Right cardiac atrium (tissue), 5 donors: ENCODE data around the gene PLA2G6. TPM values are rescaled to one million over a fixed set of nuclear protein-coding genes. Genes with fewer than 3 reads are reported as not detected.

ENCODE experiments used
- ATAC-seq, 2 donors: fragments of 200-7000 bp; cut with Tn5 transposase; one replicate each; pipeline versions ENCODE4 v1.8.0 to v1.9.1; 2020; ENCODE audit warnings: moderate library complexity in 2 of 2, mild to moderate bottlenecking in 1 of 2
- DNase-seq, 3 donors: peaks; one replicate each; pipeline ENCODE4 v3.0.0-alpha.2; 2020
- H3K27ac ChIP-seq: one replicate; pipeline ENCODE4 v1.5.1; 2013; ENCODE audit warnings: mild to moderate bottlenecking, low read length, control low read depth, moderate library complexity
- H3K27me3 ChIP-seq: one replicate; pipeline ENCODE4 v1.6.1; 2013; ENCODE audit not compliant: control insufficient read depth, insufficient read depth
- H3K4me1 ChIP-seq: one replicate; pipeline ENCODE4 v1.6.1; 2013; ENCODE audit warnings: low read length; ENCODE audit not compliant: control insufficient read depth, insufficient read depth
- H3K4me3 ChIP-seq: one replicate; pipeline ENCODE4 v1.5.1; 2013; ENCODE audit warnings: low read length, control low read depth
- H3K9me3 ChIP-seq: one replicate; pipeline ENCODE4 v1.6.1; 2013; ENCODE audit warnings: low read length; ENCODE audit not compliant: control insufficient read depth
- WGBS: extraction: QIAGEN DNeasy Blood & Tissue Kit; methylation state at CpG from one replicate; pipeline ENCODE4 v1.1.7; 2013; 5-methylcytosine and 5-hydroxymethylcytosine counted together
- intact Hi-C, 4 donors: fragments of 100-400 bp; cut with DNase I; formaldehyde crosslinking; loops; one replicate each; pipeline versions ENCODE4 v1.11.0 to v1.14.0; 2022 to 2023
- polyA plus RNA-seq: library from polyadenylated mRNA; stranded (reverse); fragments of 200-250 nt; gene quantifications from one replicate; pipeline ENCODE4 v1.2.3, GENCODE V29; 2013
- total RNA-seq, 4 donors: library from RNA; stranded (reverse); fragmentation: NEBNext Ultra II Directional; extraction: Animal tissue kit (Norgen Biotek cat#: 25700); gene quantifications; one replicate each; pipeline ENCODE4 v1.2.1, GENCODE V29; 2021
- donor health status: healthy with polysubstance abuse.
- donor health status: DM: no; HTN: yes; CAD: no.
- donor health status: DM: no; HTN: no; CAD: no.
- donor health status: DM: no; HTN: yes; CAD: no; lungs with severe emphysema.
- donor health status: DM: yes; HTN: yes; CAD: no.

Gene PLA2G6
- total and polyA plus RNA-seq, 5 donors = 16.0 to 25.2 (median 16.4) TPM

- H3K27ac ChIP-seq = no peak overlapping the region
Measured at GRCh38 chr22:38221908-38222796, 40.5 kb upstream of the PLA2G6 start.

GRCh38 chr22:38221407-38221806 is 39.8 kb upstream of the PLA2G6 start:
- ATAC-seq (no peak), DNase-seq (no peak)
- Histone ChIP-seq H3K4me1 (peaks cover 10% of the 10 kb centered on the region), H3K27me3 (no peaks in the 10 kb centered on the region), H3K27ac (no peak overlapping the region), H3K4me3 (no peak overlapping the region), H3K9me3 (no peaks in the 10 kb centered on the region)
- WGBS = 93% methylated on average over 22 of the region's 22 CpGs
- intact Hi-C loops = loop anchor here in 1 of 4 donors (10.0 kb wide), 1 partner anchor 57 kb away; no protein-coding TSS in a partner anchor

More at GRCh38 chr22:38221908-38222796, 40.5 kb upstream of the PLA2G6 start:
- Histone ChIP-seq H3K9me3 (no peaks in the 10 kb centered on the region), H3K27me3 (no peaks in the 10 kb centered on the region), H3K4me3 (no peak overlapping the region), H3K4me1 (peaks cover 10% of the 10 kb centered on the region)
- intact Hi-C loops = loop anchor here in 1 of 4 donors (10.0 kb wide), 1 partner anchor 57 kb away; no protein-coding TSS in a partner anchor
- 88% methylated on average over 25 of the region's 25 CpGs for WGBS
- DNase-seq = no peak
- no peak for ATAC-seq

GRCh38 chr22:38220653-38221386 is 39.2 kb upstream of the PLA2G6 start:
- Histone ChIP-seq H3K4me1 (peaks cover 10% of the 10 kb centered on the region), H3K27me3 (no peaks in the 10 kb centered on the region), H3K4me3 (no peak overlapping the region), H3K27ac (peak overlapping the region; percentile 4), H3K9me3 (no peaks in the 10 kb centered on the region)
- intact Hi-C loops = loop anchor here in 1 of 4 donors (10.0 kb wide), 1 partner anchor 56 kb away; no protein-coding TSS in a partner anchor
- WGBS = 88% methylated on average over 22 of the region's 22 CpGs
- DNase-seq (no peak), ATAC-seq (no peak)

GRCh38 chr22:38220163-38220562 is 38.5 kb upstream of the PLA2G6 start:
- H3K9me3 ChIP-seq = no peaks in the 10 kb centered on the region
- ATAC-seq (peak in 1 of 2 donors; percentile 3), DNase-seq (peak in 1 of 3 donors; percentile 48)
- WGBS = 63% methylated on average over 8 of the region's 8 CpGs
- H3K4me1 ChIP-seq = peaks cover 10% of the 10 kb centered on the region
- no peak overlapping the region for H3K4me3 ChIP-seq
- intact Hi-C loops = loop anchor here in 1 of 4 donors (10.0 kb wide), 1 partner anchor 55 kb away; no protein-coding TSS in a partner anchor
- no peaks in the 10 kb centered on the region for H3K27me3 ChIP-seq
- H3K27ac ChIP-seq = peak overlapping the region; percentile 4

- intact Hi-C loops = loop anchor here in 1 of 4 donors (10.0 kb wide), 1 partner anchor 55 kb away; no protein-coding TSS in a partner anchor
- Histone ChIP-seq H3K4me1 (peaks cover 10% of the 10 kb centered on the region), H3K27me3 (no peaks in the 10 kb centered on the region), H3K9me3 (no peaks in the 10 kb centered on the region), H3K4me3 (no peak overlapping the region), H3K27ac (peak overlapping the region; percentile 33)
- DNase-seq = peak in 1 of 3 donors; percentile 70
- WGBS = 64% methylated on average over 10 of the region's 10 CpGs
- no peak for ATAC-seq
Measured at GRCh38 chr22:38219632-38220031, 38.0 kb upstream of the PLA2G6 start.

- Histone ChIP-seq H3K4me3 (no peak overlapping the region), H3K4me1 (peaks cover 10% of the 10 kb centered on the region)
- 37% methylated on average over 25 of the region's 25 CpGs for WGBS
Measured at GRCh38 chr22:38218661-38219622, 37.3 kb upstream of the PLA2G6 start.

GRCh38 chr22:38215156-38216038 is 33.8 kb upstream of the PLA2G6 start:
- DNase-seq (no peak), ATAC-seq (no peak)
- 85% methylated on average over 11 of the region's 11 CpGs for WGBS
- H3K4me1 ChIP-seq = peaks cover 10% of the 10 kb centered on the region
- no peaks in the 10 kb centered on the region for H3K27me3 ChIP-seq
- no peak overlapping the region for H3K27ac ChIP-seq
- no peaks in the 10 kb centered on the region for H3K9me3 ChIP-seq
- intact Hi-C loops = no loop called here
- no peak overlapping the region for H3K4me3 ChIP-seq

More at GRCh38 chr22:38218661-38219622, 37.3 kb upstream of the PLA2G6 start:
- Histone ChIP-seq H3K27me3 (no peaks in the 10 kb centered on the region), H3K27ac (peak overlapping the region; percentile 52), H3K9me3 (no peaks in the 10 kb centered on the region)
- ATAC-seq (peak; percentile 78), DNase-seq (peak; percentile 87 to 91 (median 89))
- intact Hi-C loops = no loop called here

- ATAC-seq = peak; percentile 69 to 73
- Histone ChIP-seq H3K27me3 (no peaks in the 10 kb centered on the region), H3K4me3 (no peak overlapping the region), H3K27ac (no peak overlapping the region), H3K9me3 (no peaks in the 10 kb centered on the region), H3K4me1 (peaks cover 8% of the 10 kb centered on the region)
- DNase-seq = peak; percentile 78 to 91 (median 89)
- intact Hi-C loops = no loop called here
- 34% methylated on average over 81 of the region's 81 CpGs for WGBS
Measured at GRCh38 chr22:38214302-38215056, 32.8 kb upstream of the PLA2G6 start.

GRCh38 chr22:38213990-38214301 is 32.3 kb upstream of the PLA2G6 start:
- no peak overlapping the region for H3K4me3 ChIP-seq
- no peaks in the 10 kb centered on the region for H3K9me3 ChIP-seq
- 46% methylated on average over 8 of the region's 8 CpGs for WGBS
- no peak overlapping the region for H3K27ac ChIP-seq
- intact Hi-C loops = no loop called here
- DNase-seq (no peak), ATAC-seq (no peak)
- H3K4me1 ChIP-seq = peaks cover 6% of the 10 kb centered on the region
- H3K27me3 ChIP-seq = no peaks in the 10 kb centered on the region
